ENCODE results near the gene NR2C2. TPM values are rescaled to one million over a fixed set of nuclear protein-coding genes. Genes with fewer than 3 reads are reported as not detected.

NR2C2 gene
- total and polyA plus RNA-seq, 2 of the 13 experiments (the other 11 are each of a cell fraction or from before 2014, with no cell fraction given): 7.8 to 11.8 TPM

DNA sequence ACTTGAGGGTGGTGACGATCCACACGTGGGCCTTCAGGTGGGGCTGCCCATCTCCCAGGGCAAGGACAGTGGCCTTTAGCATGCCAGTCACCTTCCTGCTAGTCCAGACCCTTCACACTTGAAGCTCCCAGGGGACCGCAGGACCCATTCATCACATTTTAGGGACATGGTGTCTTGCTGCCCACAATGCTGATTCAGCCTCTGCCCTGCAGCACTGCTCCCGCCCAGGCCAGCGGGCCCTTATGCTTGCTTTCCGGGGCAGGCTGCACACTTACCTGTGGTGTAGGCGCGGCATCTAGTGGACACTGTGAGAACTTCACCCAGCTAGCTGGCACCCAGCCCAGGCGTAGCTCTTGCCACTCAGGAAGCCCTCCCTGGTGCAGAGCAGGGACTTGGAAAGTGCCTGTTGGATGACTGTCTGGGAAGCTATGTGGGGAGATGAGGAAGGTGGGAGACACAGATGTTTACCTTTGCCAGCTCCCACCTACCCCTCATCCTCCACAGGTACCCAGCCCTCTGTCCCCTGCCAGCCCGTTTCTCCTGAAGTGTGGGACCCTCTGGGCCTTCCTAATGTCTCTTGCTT lies 26.3 kb upstream of the NR2C2 start (continued):
- TF ChIP-seq SP1 (IDR thresholded peaks at IDR 0.05): no peak
- no peak for TF ChIP-seq SP1 (CRISPR knock-in tag; IDR thresholded peaks at IDR 0.05)
- TF ChIP-seq ATF1 (CRISPR knock-in tag; IDR thresholded peaks at IDR 0.05): no peak
- TF ChIP-seq ETV6 (CRISPR knock-in tag; conservative IDR thresholded peaks at IDR 0.05): no peak
- TF ChIP-seq, protein P1, sequence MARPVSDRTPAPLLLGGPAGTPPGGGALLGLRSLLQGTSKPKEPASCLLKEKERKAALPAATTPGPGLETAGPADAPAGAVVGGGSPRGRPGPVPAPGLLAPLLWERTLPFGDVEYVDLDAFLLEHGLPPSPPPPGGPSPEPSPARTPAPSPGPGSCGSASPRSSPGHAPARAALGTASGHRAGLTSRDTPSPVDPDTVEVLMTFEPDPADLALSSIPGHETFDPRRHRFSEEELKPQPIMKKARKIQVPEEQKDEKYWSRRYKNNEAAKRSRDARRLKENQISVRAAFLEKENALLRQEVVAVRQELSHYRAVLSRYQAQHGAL (CRISPR knock-in tag; IDR thresholded peaks at IDR 0.05; ENCODE audit: not compliant biosample characterization): no peak
- TF ChIP-seq NFE2 (CRISPR knock-in tag; IDR thresholded peaks at IDR 0.05): no peak
- TF ChIP-seq, protein P2, sequence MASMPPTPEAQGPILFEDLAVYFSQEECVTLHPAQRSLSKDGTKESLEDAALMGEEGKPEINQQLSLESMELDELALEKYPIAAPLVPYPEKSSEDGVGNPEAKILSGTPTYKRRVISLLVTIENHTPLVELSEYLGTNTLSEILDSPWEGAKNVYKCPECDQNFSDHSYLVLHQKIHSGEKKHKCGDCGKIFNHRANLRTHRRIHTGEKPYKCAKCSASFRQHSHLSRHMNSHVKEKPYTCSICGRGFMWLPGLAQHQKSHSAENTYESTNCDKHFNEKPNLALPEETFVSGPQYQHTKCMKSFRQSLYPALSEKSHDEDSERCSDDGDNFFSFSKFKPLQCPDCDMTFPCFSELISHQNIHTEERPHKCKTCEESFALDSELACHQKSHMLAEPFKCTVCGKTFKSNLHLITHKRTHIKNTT (CRISPR knock-in tag; IDR thresholded peaks at IDR 0.05): no peak
- TF ChIP-seq ELF3 (CRISPR knock-in tag; IDR thresholded peaks at IDR 0.05): 0 out of 2 replicates have a peak, but pooled peaks have one; percentile 55
- no peak for TF ChIP-seq SAP130 (CRISPR knock-in tag; IDR thresholded peaks at IDR 0.05; ENCODE audit: low read depth)
- TF ChIP-seq ZFP36L1 (CRISPR knock-in tag; IDR thresholded peaks at IDR 0.05): no peak
- 0 out of 2 replicates have a peak, but pooled peaks have one; percentile 45 for TF ChIP-seq GATAD1 (CRISPR knock-in tag; IDR thresholded peaks at IDR 0.05)
- TF ChIP-seq ZFP91 (CRISPR knock-in tag; IDR thresholded peaks at IDR 0.05; ENCODE audit: borderline replicate concordance): peak; percentile 65; the same call in 1 of the 2 replicates
- TF ChIP-seq REL (CRISPR knock-in tag; conservative IDR thresholded peaks at IDR 0.05): no peak
- TF ChIP-seq ZNF251 (CRISPR knock-in tag; IDR thresholded peaks at IDR 0.05): no peak
- TF ChIP-seq SMARCC2 (IDR thresholded peaks at IDR 0.05): no peak
- no peak for TF ChIP-seq ZNF329 (CRISPR knock-in tag; IDR thresholded peaks at IDR 0.05; ENCODE audit: low read depth)
- TF ChIP-seq, protein P3, sequence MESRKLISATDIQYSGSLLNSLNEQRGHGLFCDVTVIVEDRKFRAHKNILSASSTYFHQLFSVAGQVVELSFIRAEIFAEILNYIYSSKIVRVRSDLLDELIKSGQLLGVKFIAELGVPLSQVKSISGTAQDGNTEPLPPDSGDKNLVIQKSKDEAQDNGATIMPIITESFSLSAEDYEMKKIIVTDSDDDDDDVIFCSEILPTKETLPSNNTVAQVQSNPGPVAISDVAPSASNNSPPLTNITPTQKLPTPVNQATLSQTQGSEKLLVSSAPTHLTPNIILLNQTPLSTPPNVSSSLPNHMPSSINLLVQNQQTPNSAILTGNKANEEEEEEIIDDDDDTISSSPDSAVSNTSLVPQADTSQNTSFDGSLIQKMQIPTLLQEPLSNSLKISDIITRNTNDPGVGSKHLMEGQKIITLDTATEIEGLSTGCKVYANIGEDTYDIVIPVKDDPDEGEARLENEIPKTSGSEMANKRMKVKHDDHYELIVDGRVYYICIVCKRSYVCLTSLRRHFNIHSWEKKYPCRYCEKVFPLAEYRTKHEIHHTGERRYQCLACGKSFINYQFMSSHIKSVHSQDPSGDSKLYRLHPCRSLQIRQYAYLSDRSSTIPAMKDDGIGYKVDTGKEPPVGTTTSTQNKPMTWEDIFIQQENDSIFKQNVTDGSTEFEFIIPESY (CRISPR knock-in tag; IDR thresholded peaks at IDR 0.05): 0 out of 2 replicates have a peak, but pooled peaks have one; percentile 27
- TF ChIP-seq, protein P4, sequence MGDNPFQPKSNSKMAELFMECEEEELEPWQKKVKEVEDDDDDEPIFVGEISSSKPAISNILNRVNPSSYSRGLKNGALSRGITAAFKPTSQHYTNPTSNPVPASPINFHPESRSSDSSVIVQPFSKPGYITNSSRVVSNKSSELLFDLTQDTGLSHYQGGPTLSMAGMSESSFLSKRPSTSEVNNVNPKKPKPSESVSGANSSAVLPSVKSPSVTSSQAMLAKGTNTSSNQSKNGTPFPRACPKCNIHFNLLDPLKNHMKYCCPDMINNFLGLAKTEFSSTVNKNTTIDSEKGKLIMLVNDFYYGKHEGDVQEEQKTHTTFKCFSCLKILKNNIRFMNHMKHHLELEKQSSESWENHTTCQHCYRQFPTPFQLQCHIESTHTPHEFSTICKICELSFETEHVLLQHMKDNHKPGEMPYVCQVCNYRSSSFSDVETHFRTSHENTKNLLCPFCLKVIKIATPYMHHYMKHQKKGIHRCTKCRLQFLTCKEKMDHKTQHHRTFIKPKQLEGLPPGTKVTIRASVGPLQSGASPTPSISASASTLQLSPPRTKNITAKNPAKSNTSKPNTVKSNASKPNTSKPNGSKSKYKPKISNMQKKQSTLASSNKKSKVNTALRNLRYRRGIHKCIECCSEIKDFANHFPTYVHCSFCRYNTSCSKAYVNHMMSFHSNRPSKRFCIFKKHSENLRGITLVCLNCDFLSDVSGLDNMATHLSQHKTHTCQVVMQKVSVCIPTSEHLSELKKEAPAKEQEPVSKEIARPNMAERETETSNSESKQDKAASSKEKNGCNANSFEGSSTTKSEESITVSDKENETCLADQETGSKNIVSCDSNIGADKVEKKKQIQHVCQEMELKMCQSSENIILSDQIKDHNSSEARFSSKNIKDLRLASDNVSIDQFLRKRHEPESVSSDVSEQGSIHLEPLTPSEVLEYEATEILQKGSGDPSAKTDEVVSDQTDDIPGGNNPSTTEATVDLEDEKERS (CRISPR knock-in tag; IDR thresholded peaks at IDR 0.05): no peak
- TF ChIP-seq ZNF276 (CRISPR knock-in tag; IDR thresholded peaks at IDR 0.05; ENCODE audit: low read depth): 0 out of 2 replicates have a peak, but pooled peaks have one; percentile 73
- no peak for TF ChIP-seq ZNF101 (CRISPR knock-in tag; IDR thresholded peaks at IDR 0.05; ENCODE audit: borderline replicate concordance, low read depth)
